GM19438 (cell line): Measurements from ENCODE around the gene SERPINA3.

ENCODE experiments used
- ATAC-seq: cut with Tn5 transposase; IDR thresholded peaks from one replicate; pipeline ENCODE4 v1.9.1; 2021; ENCODE audit warnings: low read depth; ENCODE audit not compliant: unreplicated experiment

The SERPINA3 gene

GRCh38 chr14:94650806-94651805 is 38.9 kb downstream of the SERPINA3 start:
- no peak for ATAC-seq

- ATAC-seq, result no peak
These were observed 41.1 kb downstream of the SERPINA3 start for GRCh38 chr14:94653321-94653720.

GRCh38 chr14:94654071-94654861 is 42.1 kb downstream of the SERPINA3 start:
- ATAC-seq, result no peak

- no peak for ATAC-seq
These were observed 43.0 kb downstream of the SERPINA3 start for GRCh38 chr14:94655169-94655710.

- ATAC-seq, result no peak
These were observed 43.9 kb downstream of the SERPINA3 start for GRCh38 chr14:94656043-94656442.

- ATAC-seq, result no peak
These were observed 47.1 kb downstream of the SERPINA3 start for GRCh38 chr14:94659256-94659655.

- no peak for ATAC-seq
These were observed 47.7 kb downstream of the SERPINA3 start for GRCh38 chr14:94659901-94660300.

GRCh38 chr14:94660306-94660946 is 48.2 kb downstream of the SERPINA3 start:
- no peak for ATAC-seq

GRCh38 chr14:94663538-94663937 is 51.3 kb downstream of the SERPINA3 start:
- no peak for ATAC-seq

GRCh38 chr14:94663965-94664704 is 51.9 kb downstream of the SERPINA3 start:
- ATAC-seq, result no peak

GRCh38 chr14:94665121-94665520 is 52.9 kb downstream of the SERPINA3 start:
- ATAC-seq, result no peak

- no peak for ATAC-seq
These were observed 53.4 kb downstream of the SERPINA3 start for GRCh38 chr14:94665544-94665943.

GRCh38 chr14:94670692-94671285 is 58.6 kb downstream of the SERPINA3 start:
- no peak for ATAC-seq

GRCh38 chr14:94671870-94672444 is 59.8 kb downstream of the SERPINA3 start:
- ATAC-seq, result no peak

- no peak for ATAC-seq
These were observed 60.9 kb downstream of the SERPINA3 start for GRCh38 chr14:94673071-94673470.
